HepG2 (cell line): ENCODE results near the gene GFY. TPM values are rescaled to one million over a fixed set of nuclear protein-coding genes. Genes with fewer than 3 reads are reported as not detected.

ENCODE experiments used
- ATAC-seq: fragments of 200-7000 bp; cut with Tn5 transposase; 3 replicates; pipeline ENCODE4 v1.9.1; 2020; ENCODE audit warnings: mild to moderate bottlenecking, moderate library complexity
- BruUV-seq: library from RNA; stranded (reverse); fragments of 400-500 nt; replicated peaks from 2 replicates; lab custom pipeline; 2021; lab: Mats Ljungman, UMichigan
- CTCF ChIA-PET: fragments of 300-600 bp; formaldehyde crosslinking; extraction: SDS; loops from one replicate; lab custom pipeline; 2021; ENCODE audit warnings: low total read pairs, inconsistent platforms, low intra/inter-chr PET ratio; lab: Yijun Ruan, JAX
- POLR2A ChIA-PET: fragments of 350-600 bp; sonication (Branson Sonifier 250); formaldehyde crosslinking; loops from one replicate; lab custom pipeline; 2020; ENCODE audit warnings: antibody characterized with exemption, inconsistent platforms; lab: Yijun Ruan, JAX
- DNase-seq: peaks from one replicate; pipeline ENCODE4 v3.0.0-alpha.2; 2015; ENCODE audit warnings: low spot score
- FAIRE-seq: peaks from 3 replicates; lab custom pipeline; 2011; peaks lifted over from hg19 to GRCh38; lab: Jason Lieb, UNC
- H2AFZ ChIP-seq: one replicate; pipeline ENCODE4 v1.6.1; 2011; ENCODE audit warnings: low read length, inconsistent platforms
- H3K27ac ChIP-seq: fragments of 300-600 bp; 3 replicates; pipeline ENCODE4 v1.8.0; 2011; ENCODE audit warnings: mixed run types, mild to moderate bottlenecking, mixed read lengths, low read length, inconsistent platforms; ENCODE audit not compliant: insufficient read depth; ENCODE audit errors: extremely low read length
- H3K27me3 ChIP-seq, 2 experiments: fragments of 200-600 bp in 1 of 2; 2 replicates in 1 of 2; 3 replicates in 1 of 2; pipeline versions ENCODE4 v1.6.0 to v1.8.0; 2011; ENCODE audit warnings: low read length in 2 of 2, mild to moderate bottlenecking in 2 of 2, moderate library complexity in 2 of 2, inconsistent platforms in 1 of 2; ENCODE audit not compliant: insufficient read depth in 2 of 2, control insufficient read depth in 1 of 2
- H3K36me3 ChIP-seq, 2 experiments: fragments of 200-600 bp in 1 of 2; replicated peaks in 1 of 2; 2 replicates in 1 of 2; 3 replicates in 1 of 2; pipeline versions ENCODE4 v1.5.1 to v1.8.0; 2011; ENCODE audit warnings: low read length in 2 of 2, inconsistent platforms in 1 of 2; ENCODE audit not compliant: insufficient read depth in 2 of 2, control insufficient read depth in 1 of 2
- H3K4me1 ChIP-seq: 2 replicates; pipeline ENCODE4 v1.5.1; 2012; ENCODE audit warnings: low read length, inconsistent platforms; ENCODE audit not compliant: insufficient read depth
- H3K4me2 ChIP-seq: 2 replicates; pipeline ENCODE4 v1.6.0; 2011; ENCODE audit warnings: low read depth, low read length, inconsistent platforms
- H3K4me3 ChIP-seq, 3 experiments: fragments of 200-600 bp in 1 of 3; sonication (generic), shearing (Covaris generic) in 1 of 3; replicated peaks in 1 of 3; 2 replicates each; pipeline ENCODE4 v1.5.1; 2011 to 2016; ENCODE audit warnings: low read length in 3 of 3, inconsistent platforms in 2 of 3, low read depth in 2 of 3, mild to moderate bottlenecking in 2 of 3, control low read depth in 1 of 3, mixed read lengths in 1 of 3; ENCODE audit not compliant: insufficient read depth in 1 of 3
- H3K79me2 ChIP-seq: one replicate; pipeline ENCODE4 v1.6.1; 2011; ENCODE audit warnings: low read length, inconsistent platforms; ENCODE audit not compliant: insufficient read depth
- H3K9ac ChIP-seq: 2 replicates; pipeline ENCODE4 v1.6.0; 2011; ENCODE audit warnings: mild to moderate bottlenecking, low read depth, low read length, inconsistent platforms; ENCODE audit not compliant: insufficient read depth
- H3K9me3 ChIP-seq: 2 replicates; pipeline ENCODE4 v1.5.1; 2012; ENCODE audit warnings: mild to moderate bottlenecking, low read length
- H4K20me1 ChIP-seq: 2 replicates; pipeline ENCODE4 v1.6.0; 2011; ENCODE audit warnings: inconsistent platforms, mild to moderate bottlenecking, low read length, moderate library complexity; ENCODE audit not compliant: insufficient read depth
- ADNP ChIP-seq: sonication (generic); formaldehyde crosslinking; IDR thresholded peaks from 2 replicates; pipeline ENCODE4 v1.4.0; 2020; ENCODE audit warnings: missing genetic modification reagents
- FOSL1 ChIP-seq: sonication (generic); formaldehyde crosslinking; IDR thresholded peaks from 2 replicates; pipeline ENCODE4 v1.9.0; 2021; ENCODE audit warnings: missing genetic modification reagents, borderline replicate concordance
- GABPA ChIP-seq, 2 experiments: IDR thresholded peaks; 2 replicates each; pipeline ENCODE4 v1.6.1; 2011 to 2016; ENCODE audit warnings: low read depth in 2 of 2, low read length in 1 of 2, missing biosample characterization in 1 of 2, missing genetic modification characterization in 1 of 2
- MNT ChIP-seq: fragments of 450-650 bp; IDR thresholded peaks from 2 replicates; pipeline ENCODE4 v1.6.1; 2016
- MXD3 ChIP-seq: IDR thresholded peaks from 2 replicates; pipeline ENCODE4 v1.6.1; 2016; ENCODE audit warnings: mild to moderate bottlenecking, missing biosample characterization, missing genetic modification reagents
- POGZ ChIP-seq: sonication (generic); formaldehyde crosslinking; IDR thresholded peaks from 2 replicates; pipeline ENCODE4 v1.4.0; 2020; ENCODE audit warnings: mild to moderate bottlenecking, missing genetic modification reagents
- RARG ChIP-seq: sonication (generic); formaldehyde crosslinking; IDR thresholded peaks from 2 replicates; pipeline ENCODE4 v1.4.0; 2020; ENCODE audit warnings: low read depth, mild to moderate bottlenecking, missing genetic modification reagents
- TMF1 ChIP-seq: sonication (generic); formaldehyde crosslinking; IDR thresholded peaks from 2 replicates; pipeline ENCODE4 v1.8.1; 2022; ENCODE audit warnings: low read depth, missing genetic modification reagents
- ZKSCAN1 ChIP-seq: fragments of 150-350 bp; IDR thresholded peaks from 2 replicates; pipeline ENCODE4 v1.6.1; 2014; ENCODE audit warnings: low read length
- ZNF121 ChIP-seq: sonication (generic); formaldehyde crosslinking; IDR thresholded peaks from 2 replicates; pipeline ENCODE4 v1.5.0; 2020; ENCODE audit warnings: mild to moderate bottlenecking, missing genetic modification reagents
- ZNF160 ChIP-seq: sonication (generic); formaldehyde crosslinking; IDR thresholded peaks from 2 replicates; pipeline ENCODE4 v1.8.0; 2022; ENCODE audit warnings: mild to moderate bottlenecking, inconsistent platforms, missing genetic modification reagents
- ZNF20 ChIP-seq: sonication (generic); formaldehyde crosslinking; IDR thresholded peaks from 2 replicates; pipeline ENCODE4 v1.4.0; 2020; ENCODE audit warnings: mild to moderate bottlenecking, moderate library complexity, missing genetic modification reagents
- ZNF564 ChIP-seq: sonication (generic); formaldehyde crosslinking; IDR thresholded peaks from 2 replicates; pipeline ENCODE4 v1.8.1; 2023; ENCODE audit warnings: mild to moderate bottlenecking, missing genetic modification reagents
- ZNF589 ChIP-seq: sonication (generic); formaldehyde crosslinking; conservative IDR thresholded peaks from 2 replicates; pipeline ENCODE4 v1.8.0; 2022; ENCODE audit warnings: mild to moderate bottlenecking, moderate library complexity, missing genetic modification reagents
- ZNF788 ChIP-seq: sonication (generic); formaldehyde crosslinking; IDR thresholded peaks from 2 replicates; pipeline ENCODE4 v1.5.0; 2020; ENCODE audit warnings: mild to moderate bottlenecking, missing genetic modification reagents, borderline replicate concordance
- WGBS: methylation state at CpG from one replicate; pipeline ENCODE4 v1.1.6; 2017; ENCODE audit warnings: low lambda C conversion rate; 5-methylcytosine and 5-hydroxymethylcytosine counted together
- in situ Hi-C: cut with HindIII; loops from 2 replicates; pipeline ENCODE4 v1.10.0; 2017; ENCODE audit warnings: low pct_unique_long_range_greater_than_20kb; ENCODE audit not compliant: extremely low pct_ligation_motif_present
- intact Hi-C: fragments of 100-400 bp; cut with micrococcal nuclease; formaldehyde crosslinking; loops from one replicate; pipeline ENCODE4 v1.10.0; 2022; ENCODE audit not compliant: unreplicated experiment
- polyA plus RNA-seq, 8 experiments: library from polyadenylated mRNA; depleted of rRNA in 3 of 8; stranded (reverse) in 7 of 8; unstranded in 1 of 8; fragments of >200 nt; fragmentation: Illumina TruSeq in 4 of 8; extraction: Trizol in 4 of 8; gene quantifications; 2 replicates each; pipeline versions ENCODE4 v1.2.1 to v1.2.3, GENCODE V29; 2011 to 2016; ENCODE audit warnings: low read depth in 4 of 8, missing spikeins in 1 of 8, mixed read lengths in 1 of 8; ENCODE audit not compliant: insufficient read depth in 1 of 8
- total RNA-seq, 5 experiments: library from RNA; depleted of rRNA; stranded (reverse); fragments of >200 nt; fragmentation: Illumina TruSeq; extraction: Trizol; gene quantifications; 2 replicates each; pipeline ENCODE4 v1.2.3, GENCODE V29; 2016; ENCODE audit warnings: low read depth in 1 of 5

The GFY gene
- total and polyA plus RNA-seq, 2 of the 13 experiments (the other 11 are each of a cell fraction or from before 2014, with no cell fraction given): not detected

DNA sequence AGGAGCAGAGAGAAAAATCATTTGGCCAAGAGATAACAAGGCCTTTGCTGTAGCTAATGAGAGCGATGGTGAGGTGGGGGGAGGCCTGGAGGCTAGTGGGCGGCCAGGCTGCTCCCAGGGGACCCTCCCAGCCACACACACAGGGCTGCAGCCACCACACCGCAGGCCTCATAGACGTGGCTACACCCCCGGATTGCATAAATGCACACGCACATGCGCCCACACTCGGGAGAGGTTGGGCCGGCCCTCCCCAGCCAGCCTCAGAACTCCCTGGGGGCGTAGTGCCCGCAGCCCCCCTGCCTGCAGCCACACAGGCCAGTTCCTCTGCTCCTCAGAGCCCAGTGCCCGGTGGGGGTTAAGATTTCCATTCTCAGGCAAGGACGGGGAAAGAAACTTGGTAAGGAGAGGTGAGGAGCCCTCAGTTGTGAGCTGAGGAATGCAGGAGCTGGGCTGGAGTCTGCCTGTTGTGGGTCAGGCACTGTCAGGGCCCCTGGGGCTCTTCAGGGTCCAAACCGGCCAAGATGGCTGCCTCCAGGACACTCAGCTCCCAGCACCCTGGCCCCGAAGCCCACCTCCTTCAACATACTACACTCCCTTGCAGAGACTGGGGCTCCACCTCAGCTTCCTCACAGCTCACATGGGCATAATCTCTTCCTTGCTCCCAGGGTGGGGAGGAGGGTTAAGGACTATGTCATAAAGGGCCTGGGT lies 9.9 kb upstream of the GFY start:
- no peak overlapping the region for H3K9ac ChIP-seq
- in situ Hi-C loops: no loop called here
- no peak overlapping the region for H2AFZ ChIP-seq
- H3K79me2 ChIP-seq: no peaks in the 10 kb centered on the region
- 24% methylated on average over 7 of the region's 15 CpGs for WGBS
- no peak for FAIRE-seq
- H3K27me3 ChIP-seq: peaks cover 15 to 79% of the 10 kb centered on the region in 2 experiments; a peak in 4 of 5 replicates
- ChIA-PET POLR2A (no interaction called here), CTCF (no interaction called here)
- H4K20me1 ChIP-seq: no peaks in the 10 kb centered on the region
- no peak overlapping the region for H3K27ac ChIP-seq
- DNase-seq: no peak
- no peaks in the 10 kb centered on the region for H3K9me3 ChIP-seq
- no peaks in the 10 kb centered on the region for H3K4me1 ChIP-seq
- intact Hi-C loops: no loop called here
- no peaks in the 10 kb centered on the region for H3K36me3 ChIP-seq
- ATAC-seq: no peak
- no peak overlapping the region for H3K4me2 ChIP-seq
- H3K4me3 ChIP-seq: no peak overlapping the region
- no peak for TF ChIP-seq ZNF788 (CRISPR knock-in tag)
- TF ChIP-seq ZNF20 (CRISPR knock-in tag): no peak
- TF ChIP-seq TMF1 (CRISPR knock-in tag): no peak
- TF ChIP-seq, all 625 proteins: peak for 0
- no TSS peak for BruUV-seq

DNA sequence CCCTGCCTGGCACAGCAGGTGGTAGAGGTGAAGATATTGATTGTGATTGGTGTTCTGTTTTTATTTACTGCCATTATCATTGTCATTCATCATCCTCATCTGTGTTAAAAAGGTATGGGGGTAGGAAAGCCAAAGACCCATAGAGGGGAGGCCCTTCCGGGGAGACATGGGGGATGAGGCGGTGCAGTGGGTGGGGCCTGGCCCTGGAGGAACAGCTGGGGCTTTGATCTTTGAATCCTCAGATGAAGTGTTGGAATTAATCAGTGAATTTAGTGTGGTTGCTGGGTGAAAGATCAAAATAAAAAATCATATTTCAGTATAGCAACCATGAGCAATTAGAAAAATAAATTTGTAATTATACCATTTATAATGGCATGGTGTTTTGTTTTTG lies 9.4 kb upstream of the GFY start:
- Histone ChIP-seq H3K9me3 (no peaks in the 10 kb centered on the region), H3K27ac (no peak overlapping the region), H3K9ac (no peak overlapping the region), H2AFZ (no peak overlapping the region), H3K79me2 (no peaks in the 10 kb centered on the region), H3K36me3 (no peaks in the 10 kb centered on the region), H3K27me3 (peaks cover 16 to 84% of the 10 kb centered on the region in 2 experiments; a peak in 4 of 5 replicates), H3K4me3 (no peak overlapping the region), H3K4me1 (no peaks in the 10 kb centered on the region), H3K4me2 (no peak overlapping the region), H4K20me1 (no peaks in the 10 kb centered on the region)
- 9% methylated on average over 2 of the region's 2 CpGs for WGBS
- POLR2A ChIA-PET: no interaction called here
- TF ChIP-seq POGZ (CRISPR knock-in tag) (no peak), MNT (no peak), ZNF121 (CRISPR knock-in tag) (no peak), ZNF160 (no peak), RARG (no peak), ZNF589 (no peak), GABPA (IDR thresholded peaks at IDR 0.05; ENCODE audit: low read depth, low read length) (no peak), GABPA (CRISPR knock-in tag; IDR thresholded peaks at IDR 0.05; ENCODE audit: low read depth) (no peak), ZNF564 (CRISPR knock-in tag) (no peak), ZKSCAN1 (no peak), MXD3 (CRISPR knock-in tag) (no peak), FOSL1 (CRISPR knock-in tag) (no peak), ADNP (CRISPR knock-in tag) (no peak)
- ATAC-seq (no peak), DNase-seq (no peak), FAIRE-seq (no peak)
- intact Hi-C loops: no loop called here
- CTCF ChIA-PET: no interaction called here
- in situ Hi-C loops: no loop called here
- no TSS peak for BruUV-seq
